ENCODE data around the gene ARHGAP6.

The ARHGAP6 gene

DNA sequence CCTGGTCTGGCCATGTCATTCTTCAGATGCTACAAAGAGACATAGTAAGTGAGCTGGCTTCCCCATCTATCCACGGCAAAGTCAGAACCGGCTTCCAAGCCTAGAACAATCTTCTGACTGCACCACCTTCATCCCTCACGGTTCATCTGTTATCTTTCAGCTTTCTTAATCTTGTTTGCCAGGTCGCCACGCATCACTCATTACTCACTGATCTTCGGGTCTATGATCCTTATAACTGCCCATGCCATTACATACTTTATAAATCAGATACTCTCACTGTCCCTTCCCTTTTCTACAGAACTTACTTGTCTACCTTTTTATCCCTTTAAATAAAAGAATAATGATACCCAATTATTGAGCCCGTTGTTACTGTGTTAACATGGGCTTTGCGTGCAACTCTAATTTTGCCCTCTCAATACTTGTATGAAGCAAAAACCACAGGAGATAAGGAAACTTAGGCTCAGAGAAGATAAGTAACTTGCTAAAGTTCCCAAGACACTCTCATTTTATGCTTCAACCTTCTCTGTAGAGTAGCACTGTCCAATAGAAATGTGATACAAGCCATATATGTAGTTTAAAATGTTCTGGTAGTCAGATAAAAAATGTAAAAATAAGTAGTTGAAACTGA is 200.8 kb downstream of the ARHGAP6 start:
- DNase-seq (ENCODE audit: low spot score), result no peak

DNA sequence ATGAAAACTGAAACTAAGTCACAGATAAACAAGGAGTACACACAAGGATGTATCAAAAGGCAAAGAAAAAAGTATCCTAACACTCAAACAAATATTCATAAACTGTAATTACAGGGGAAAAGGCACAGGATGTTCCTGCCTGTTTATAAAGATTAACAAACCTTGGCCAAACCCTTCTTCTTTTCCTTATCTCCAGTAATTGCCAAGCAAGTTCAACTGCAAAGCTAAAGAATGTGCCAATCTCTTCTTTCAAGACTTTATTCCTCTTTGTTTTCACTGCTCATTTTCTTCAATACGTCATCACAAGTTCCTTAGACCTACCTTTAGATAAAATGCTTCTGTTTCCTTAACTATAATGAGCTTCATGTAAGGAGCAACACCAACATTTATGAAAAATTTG is 201.3 kb downstream of the ARHGAP6 start:
- no peak for DNase-seq (ENCODE audit: low spot score)

DNA sequence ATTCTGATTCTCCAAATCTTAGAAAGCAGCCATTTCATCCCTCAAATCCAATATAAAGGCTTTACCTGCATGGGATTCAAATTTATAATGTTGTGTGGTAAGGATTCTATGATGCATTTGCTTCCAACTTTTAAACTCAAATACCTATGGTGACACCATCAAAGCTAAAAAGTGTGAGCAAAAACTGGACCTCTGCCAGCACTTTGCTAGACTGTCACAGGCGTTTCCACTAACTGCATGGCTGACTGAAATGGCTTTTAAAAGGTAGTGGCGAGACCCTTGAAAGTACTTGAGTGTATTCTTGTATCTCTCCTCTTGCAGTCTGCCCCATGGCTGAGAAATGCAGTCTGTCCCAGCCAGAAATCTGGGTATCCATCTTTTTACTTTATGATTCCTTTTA is 203.1 kb downstream of the ARHGAP6 start:
- DNase-seq (ENCODE audit: low spot score), result no peak

- no peak for DNase-seq (ENCODE audit: low spot score)
These were observed 203.6 kb downstream of the ARHGAP6 start for GRCh38 chrX:11462136-11462535.

- no peak for DNase-seq (ENCODE audit: low spot score)
These were observed 204.3 kb downstream of the ARHGAP6 start for GRCh38 chrX:11461201-11462001.

DNA sequence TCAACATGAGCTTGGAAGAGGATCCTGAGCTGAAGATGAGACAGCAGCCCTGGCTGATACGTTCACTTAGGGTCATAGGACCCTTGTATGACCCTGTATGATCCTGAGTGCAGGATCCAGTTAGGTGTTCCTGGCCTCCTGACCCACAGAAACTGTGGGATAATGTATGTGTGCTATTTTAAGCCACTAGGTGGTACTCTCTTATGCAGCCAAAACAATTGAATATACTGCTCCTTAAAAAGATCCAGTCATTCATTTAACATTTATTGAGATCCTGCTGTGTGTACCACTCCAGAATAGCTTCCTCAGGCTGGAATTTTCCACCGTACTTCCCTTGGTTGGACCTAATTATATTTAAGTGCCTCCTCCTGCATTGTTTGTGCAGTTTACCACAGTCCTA is 205.4 kb downstream of the ARHGAP6 start:
- DNase-seq (ENCODE audit: low spot score), result no peak

DNA sequence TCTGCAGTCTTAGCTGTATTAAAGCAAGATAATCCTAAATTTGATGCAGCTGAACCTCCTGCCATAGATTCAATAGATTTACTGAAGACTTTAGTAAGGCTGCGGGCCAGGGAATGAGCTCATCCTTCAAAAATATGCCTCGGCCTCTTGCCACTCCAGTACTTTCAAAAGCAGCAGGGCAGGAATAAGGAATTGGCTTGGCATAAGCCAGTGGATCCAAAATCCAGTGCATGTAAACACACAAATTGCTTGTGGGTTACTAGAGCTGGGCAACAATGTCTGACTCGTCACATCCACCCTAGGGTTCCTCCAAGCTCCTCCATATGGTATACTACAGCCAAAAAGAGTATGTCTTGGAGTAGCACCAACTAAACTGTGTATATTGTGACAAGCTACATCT is 207.6 kb downstream of the ARHGAP6 start:
- DNase-seq (ENCODE audit: low spot score), result no peak

- DNase-seq (ENCODE audit: low spot score), result no peak
These were observed 214.6 kb downstream of the ARHGAP6 start for GRCh38 chrX:11451151-11451550.

DNA sequence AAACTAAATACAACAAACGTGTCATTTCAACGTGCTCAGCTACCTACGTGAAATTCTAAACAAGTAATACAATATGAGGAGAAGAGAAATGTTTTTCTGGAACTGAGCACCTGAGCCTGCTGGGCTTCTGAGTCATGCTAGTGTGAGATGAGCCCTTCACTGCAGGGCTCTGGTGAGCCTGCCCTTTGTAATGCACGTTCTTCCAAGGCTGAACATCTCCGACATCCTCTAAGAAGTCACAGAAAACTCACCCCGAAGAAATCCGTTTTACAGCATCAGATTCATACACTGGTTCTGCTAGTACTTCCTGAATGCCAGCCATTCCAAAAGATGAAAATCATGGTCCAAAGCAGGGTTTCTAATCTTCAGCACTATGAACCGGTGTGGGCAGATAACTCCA is 215.4 kb downstream of the ARHGAP6 start:
- DNase-seq (ENCODE audit: low spot score), result no peak

- DNase-seq (ENCODE audit: low spot score), result no peak
These were observed 216.1 kb downstream of the ARHGAP6 start for GRCh38 chrX:11449613-11450012.

DNA sequence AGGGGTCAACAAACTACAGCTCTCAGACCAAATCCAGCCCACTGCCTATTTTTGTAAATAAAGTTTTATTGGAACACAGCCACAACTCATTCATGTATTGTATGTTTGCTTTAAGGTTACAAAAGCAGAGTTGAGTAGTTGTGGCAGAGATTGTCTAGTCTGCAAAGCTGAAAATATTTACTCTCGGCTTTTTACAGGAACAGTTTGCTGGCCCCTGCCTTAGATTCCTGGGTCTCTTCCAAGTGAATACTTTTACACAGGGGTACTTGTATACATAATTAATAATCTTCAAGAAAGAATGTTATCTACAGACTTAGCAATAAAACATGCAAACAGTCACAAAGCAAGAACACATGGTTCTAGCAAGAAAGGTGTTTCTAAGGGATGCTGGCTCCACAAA is 218.3 kb downstream of the ARHGAP6 start:
- DNase-seq (ENCODE audit: low spot score), result no peak

DNA sequence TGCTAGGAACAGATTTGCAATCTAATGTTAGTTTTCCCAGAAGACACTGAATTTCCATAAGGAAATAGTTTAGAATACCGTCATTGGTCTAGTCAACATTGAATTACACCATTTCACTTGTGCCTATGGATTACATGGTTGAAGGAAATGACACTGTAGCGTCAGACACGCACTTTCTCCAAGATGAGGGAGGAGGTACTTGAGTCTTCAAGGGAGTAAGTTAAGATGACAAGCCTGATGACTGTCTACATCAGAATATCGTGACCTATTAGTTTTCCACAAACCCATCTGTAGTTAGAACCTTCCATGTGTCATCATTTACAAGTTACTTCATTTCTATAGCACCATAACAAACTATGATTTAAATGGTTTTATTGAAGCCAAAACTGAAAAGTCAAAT is 218.8 kb downstream of the ARHGAP6 start:
- no peak for DNase-seq (ENCODE audit: low spot score)

DNA sequence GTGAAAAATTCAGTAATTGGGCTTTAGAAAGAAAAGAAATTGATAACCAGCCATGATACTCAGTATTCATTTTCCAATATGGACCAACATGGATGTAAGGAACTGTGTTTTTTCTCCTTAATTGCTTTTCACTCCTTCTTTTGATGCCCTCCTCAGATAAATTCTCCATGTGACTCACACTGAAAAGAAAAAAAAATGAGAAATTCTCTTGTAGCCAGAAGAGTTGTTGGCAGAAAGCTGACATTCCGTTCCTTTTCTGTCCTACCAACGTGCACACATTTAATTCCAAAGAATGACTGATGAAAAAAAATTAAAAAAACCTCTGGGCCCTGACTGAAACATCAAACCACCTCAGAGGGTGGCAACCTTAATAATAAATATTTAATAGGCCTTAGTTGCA is 219.4 kb downstream of the ARHGAP6 start:
- no peak for DNase-seq (ENCODE audit: low spot score)

- DNase-seq (ENCODE audit: low spot score), result no peak
These were observed 220.2 kb downstream of the ARHGAP6 start for GRCh38 chrX:11445540-11445939.

DNA sequence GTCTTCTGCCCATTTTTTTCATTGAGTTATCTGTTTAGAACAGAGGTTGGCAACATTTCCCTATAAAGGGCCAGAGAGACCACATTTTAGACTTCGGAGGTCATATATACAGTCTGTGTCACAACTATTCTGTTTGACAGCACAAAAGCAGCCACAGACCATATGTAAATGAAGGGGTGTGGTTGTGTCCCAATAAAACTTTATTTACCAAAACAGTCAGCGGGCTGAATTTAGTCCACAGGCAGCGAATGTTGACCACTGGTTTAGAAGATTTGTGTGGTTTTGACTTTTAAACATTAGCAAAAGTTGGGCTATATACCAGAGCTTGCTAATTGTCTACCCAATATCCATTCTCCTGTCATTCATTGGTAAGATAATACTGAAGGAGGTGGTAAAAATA is 221.7 kb downstream of the ARHGAP6 start:
- no peak for DNase-seq (ENCODE audit: low spot score)

DNA sequence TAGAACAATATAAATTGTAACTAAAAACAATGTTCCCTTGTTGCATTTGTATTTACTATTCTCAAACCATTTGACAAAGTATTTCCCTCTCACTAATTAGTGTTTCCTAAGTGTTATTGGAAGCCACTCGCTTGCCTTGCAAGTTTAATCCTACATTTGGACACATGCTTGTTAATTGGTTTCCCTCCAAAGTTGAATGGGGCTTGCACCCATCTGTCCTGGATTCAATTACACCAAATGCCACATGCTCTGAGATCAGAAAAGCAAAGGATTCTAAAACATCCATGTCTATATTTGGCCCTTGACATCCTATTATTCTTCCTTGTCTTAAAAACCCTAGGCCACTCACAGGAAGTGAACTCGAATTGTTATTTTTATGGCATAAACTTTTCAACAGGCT is 225.9 kb downstream of the ARHGAP6 start:
- DNase-seq (ENCODE audit: low spot score), result no peak

DNA sequence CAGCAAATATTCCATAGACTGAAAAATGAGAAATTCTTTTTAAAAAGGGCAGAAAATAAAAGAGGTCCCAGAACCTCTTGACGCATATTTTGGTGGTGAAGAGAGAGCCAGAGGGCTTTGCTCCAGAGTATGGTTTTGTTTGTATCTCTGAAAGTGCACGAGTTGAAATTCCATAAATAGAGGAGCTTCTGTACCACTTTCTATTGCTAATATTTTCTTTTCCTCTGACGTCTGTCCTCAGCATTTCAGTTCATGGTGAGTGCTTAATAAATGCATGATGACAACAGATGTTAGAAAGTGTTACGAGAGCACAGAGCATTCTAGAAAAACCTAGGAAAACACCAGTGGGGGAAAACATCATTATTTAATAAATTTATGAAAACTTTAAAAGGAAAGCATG is 227.0 kb downstream of the ARHGAP6 start:
- no peak for DNase-seq (ENCODE audit: low spot score)

- DNase-seq (ENCODE audit: low spot score), result no peak
These were observed 227.4 kb downstream of the ARHGAP6 start for GRCh38 chrX:11438380-11438723.

DNA sequence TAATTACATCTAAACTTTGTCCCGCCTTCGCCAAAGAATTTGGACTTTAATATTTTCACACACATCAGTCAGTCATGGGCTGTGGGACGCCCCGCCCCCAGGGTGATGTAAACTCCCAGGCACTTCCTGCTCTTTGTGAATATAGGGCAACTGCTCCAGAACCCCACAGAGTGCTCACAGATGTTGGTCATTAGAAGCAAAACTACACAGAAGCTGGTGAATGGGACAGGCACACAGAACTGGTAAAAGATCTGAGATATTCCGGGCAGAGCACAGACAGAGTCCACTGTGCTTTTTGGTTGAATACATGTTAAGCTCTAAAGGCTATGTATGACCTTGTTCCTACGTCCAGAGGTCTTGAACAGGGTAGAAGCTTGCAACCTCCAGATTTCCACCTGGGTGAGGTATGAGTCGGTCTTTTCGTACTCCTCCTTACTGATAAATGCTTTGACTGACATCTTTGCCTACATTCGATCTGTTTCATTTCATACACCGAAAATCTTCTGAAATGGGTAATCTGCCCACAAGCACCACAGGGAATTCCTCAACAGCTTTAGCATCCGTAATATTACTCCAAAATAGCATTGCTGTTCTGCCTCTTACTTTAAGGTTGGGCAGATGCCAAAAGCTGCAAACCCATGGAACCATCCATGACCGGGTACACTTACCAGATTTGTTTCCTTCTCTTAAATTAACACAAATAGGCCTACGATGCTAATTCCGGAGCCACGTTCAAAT is 227.9 kb downstream of the ARHGAP6 start:
- no peak for DNase-seq (ENCODE audit: low spot score)

- no peak for DNase-seq (ENCODE audit: low spot score)
These were observed 230.2 kb downstream of the ARHGAP6 start for GRCh38 chrX:11435568-11435967.

- DNase-seq (ENCODE audit: low spot score), result no peak
These were observed 231.1 kb downstream of the ARHGAP6 start for GRCh38 chrX:11434607-11435006.

DNA sequence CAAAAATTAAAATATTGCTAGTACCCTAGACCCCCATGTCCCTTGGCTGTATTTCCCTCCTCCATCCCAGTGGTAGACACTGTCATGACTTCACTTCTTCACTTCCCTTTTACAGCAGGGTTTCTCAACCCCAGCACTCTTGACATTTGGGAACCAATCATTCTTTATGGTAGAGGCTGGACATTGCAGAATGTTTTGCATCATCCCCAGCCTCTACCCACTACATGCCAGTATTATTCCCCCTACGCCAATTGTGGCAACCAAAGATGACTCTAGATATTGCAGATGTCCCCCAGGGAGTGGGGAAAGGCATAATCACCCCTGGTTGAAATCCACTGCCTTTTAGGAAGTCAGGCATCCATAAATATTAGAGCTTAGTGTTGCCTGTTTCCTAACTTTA is 233.9 kb downstream of the ARHGAP6 start:
- no peak for DNase-seq (ENCODE audit: low spot score)

DNA sequence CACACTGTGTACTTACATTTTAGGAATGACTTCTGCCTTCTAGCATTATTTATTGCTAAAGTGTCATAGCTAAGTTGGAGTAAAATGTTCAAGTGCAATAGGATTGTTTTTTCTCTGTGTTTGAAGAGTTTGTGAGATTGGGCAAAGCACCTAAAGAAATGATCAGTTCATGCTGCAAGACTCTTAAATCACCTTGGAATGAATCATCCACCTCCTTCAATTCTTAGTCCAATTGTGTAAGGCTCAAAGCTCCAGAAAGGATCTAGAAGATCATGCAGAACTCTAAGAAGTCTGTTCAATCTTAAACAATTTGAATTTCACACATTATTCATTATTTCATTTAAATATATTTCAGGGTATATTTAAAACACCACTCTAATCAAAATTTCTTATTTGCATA is 235.4 kb downstream of the ARHGAP6 start:
- DNase-seq (ENCODE audit: low spot score), result no peak

Measured in HuH-7.5 (cell line).